ENCODE data around the gene MIAT.

MIAT gene

DNA sequence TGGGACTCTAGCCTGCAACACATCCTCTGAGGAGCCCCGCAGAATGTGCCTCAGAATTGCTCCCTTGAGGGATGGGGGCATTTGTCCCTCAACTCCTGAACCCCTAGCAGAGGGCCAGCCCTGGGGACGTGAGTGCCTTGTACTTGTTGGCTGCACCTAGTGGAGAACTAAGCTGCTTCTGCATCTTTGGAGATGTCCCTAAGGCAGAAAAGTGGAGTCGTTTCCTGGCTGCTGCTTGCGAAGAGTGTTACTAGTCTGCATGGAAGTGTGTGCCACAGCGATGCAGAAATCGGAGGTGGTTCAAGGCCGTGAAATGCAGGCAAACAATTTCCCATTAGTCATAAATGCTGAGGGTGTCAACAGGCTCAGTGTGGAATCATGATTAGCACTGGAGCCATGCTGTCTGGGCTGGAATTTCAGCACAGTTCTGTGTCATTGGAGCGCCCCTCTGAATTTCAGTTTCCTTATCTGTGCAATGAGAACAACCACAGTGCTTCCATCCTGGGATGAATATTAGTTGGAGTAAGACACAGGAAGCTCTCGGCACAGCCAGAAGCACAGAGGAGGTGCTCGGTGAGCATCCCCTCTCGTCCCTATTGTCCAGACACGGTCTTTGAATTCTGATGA, 56.5 kb downstream of the MIAT start:
- Histone ChIP-seq H3K4me3 (no peak overlapping the region), H3K27ac (peak overlapping the region in 1 of 2 donors; percentile 55)
- DNase-seq (ENCODE audit: low spot score), result no peak
- TF ChIP-seq, protein P1, sequence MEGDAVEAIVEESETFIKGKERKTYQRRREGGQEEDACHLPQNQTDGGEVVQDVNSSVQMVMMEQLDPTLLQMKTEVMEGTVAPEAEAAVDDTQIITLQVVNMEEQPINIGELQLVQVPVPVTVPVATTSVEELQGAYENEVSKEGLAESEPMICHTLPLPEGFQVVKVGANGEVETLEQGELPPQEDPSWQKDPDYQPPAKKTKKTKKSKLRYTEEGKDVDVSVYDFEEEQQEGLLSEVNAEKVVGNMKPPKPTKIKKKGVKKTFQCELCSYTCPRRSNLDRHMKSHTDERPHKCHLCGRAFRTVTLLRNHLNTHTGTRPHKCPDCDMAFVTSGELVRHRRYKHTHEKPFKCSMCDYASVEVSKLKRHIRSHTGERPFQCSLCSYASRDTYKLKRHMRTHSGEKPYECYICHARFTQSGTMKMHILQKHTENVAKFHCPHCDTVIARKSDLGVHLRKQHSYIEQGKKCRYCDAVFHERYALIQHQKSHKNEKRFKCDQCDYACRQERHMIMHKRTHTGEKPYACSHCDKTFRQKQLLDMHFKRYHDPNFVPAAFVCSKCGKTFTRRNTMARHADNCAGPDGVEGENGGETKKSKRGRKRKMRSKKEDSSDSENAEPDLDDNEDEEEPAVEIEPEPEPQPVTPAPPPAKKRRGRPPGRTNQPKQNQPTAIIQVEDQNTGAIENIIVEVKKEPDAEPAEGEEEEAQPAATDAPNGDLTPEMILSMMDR (IDR thresholded peaks at IDR 0.05), result no peak

GRCh38 chr22:26714971-26715370, 57.6 kb downstream of the MIAT start:
- H3K4me3 ChIP-seq, result no peak overlapping the region
- peak overlapping the region in 1 of 2 donors; percentile 55 for H3K27ac ChIP-seq
- no peak for DNase-seq (ENCODE audit: low spot score)
- TF ChIP-seq, protein P1 (IDR thresholded peaks at IDR 0.05), result no peak

DNA sequence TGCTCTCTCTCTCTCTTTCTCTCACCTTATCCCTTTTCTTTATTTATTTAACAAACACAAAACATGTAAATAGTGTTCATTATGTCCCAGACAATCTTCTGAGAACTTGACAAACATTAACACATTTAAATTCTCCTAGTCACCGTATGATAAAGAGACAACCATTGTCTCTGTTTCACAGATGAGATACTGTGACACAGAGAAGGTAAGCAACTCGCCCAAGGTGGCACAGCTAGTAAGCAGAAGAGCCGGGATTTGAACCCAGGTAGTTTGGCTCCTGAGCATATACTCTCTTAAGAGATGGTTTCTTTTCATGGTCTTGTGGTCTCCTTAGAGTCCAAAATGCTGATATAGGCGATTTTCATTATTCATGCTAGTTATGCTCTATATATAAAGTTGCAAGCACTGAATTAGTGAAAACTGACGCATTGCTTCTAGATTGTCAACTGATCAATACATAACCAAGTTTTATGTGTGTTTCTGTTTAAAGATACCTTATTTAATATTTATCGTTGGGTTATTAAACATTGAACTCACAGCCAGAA, 58.1 kb downstream of the MIAT start:
- H3K4me3 ChIP-seq, result no peak overlapping the region
- H3K27ac ChIP-seq, result no peak overlapping the region
- DNase-seq (ENCODE audit: low spot score), result no peak
- TF ChIP-seq, protein P1 (IDR thresholded peaks at IDR 0.05), result no peak

DNA sequence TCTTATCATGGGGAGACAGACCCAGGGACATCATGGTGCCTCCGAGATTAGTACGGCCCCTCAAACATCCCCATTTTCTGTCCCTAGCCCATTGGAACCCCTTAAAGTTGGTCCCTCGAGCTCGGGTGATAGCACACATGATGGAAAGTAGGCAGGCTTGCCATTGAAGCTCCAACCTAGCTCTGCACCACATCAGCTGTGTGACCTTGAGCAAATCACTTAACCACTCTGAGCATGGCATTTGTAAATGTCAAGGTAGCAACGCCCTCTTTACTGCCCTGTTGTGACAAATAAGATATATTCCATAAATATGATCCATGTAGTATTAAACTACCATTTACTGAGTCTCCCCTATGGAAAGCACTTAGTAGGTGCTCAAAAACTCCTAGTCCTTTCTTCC, 61.1 kb downstream of the MIAT start:
- Histone ChIP-seq H3K27ac (no peak overlapping the region), H3K4me3 (no peak overlapping the region)
- DNase-seq (ENCODE audit: low spot score), result no peak
- TF ChIP-seq, protein P1 (IDR thresholded peaks at IDR 0.05), result no peak

DNA sequence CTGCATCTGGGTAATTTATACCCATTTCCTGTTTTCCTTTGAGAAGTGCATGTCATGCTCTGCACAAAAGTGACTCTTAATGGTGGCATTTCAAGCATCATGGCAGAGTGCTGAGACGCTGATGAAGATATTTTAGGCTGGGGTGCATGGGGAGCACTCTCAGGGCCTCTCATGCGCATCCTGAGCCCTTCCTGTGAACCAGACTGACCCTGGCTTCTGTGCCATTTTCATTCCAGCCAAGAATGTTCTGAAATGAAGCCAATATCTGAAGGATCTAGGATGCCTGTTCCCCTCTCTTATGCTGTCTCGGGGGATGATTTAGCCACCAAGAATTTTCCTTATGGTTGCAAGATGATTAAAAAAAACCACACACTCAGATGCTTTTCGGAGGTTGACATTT, 61.5 kb downstream of the MIAT start:
- TF ChIP-seq, protein P1 (IDR thresholded peaks at IDR 0.05), result no peak
- H3K27ac ChIP-seq, result no peak overlapping the region
- no peak overlapping the region for H3K4me3 ChIP-seq
- DNase-seq (ENCODE audit: low spot score), result no peak

DNA sequence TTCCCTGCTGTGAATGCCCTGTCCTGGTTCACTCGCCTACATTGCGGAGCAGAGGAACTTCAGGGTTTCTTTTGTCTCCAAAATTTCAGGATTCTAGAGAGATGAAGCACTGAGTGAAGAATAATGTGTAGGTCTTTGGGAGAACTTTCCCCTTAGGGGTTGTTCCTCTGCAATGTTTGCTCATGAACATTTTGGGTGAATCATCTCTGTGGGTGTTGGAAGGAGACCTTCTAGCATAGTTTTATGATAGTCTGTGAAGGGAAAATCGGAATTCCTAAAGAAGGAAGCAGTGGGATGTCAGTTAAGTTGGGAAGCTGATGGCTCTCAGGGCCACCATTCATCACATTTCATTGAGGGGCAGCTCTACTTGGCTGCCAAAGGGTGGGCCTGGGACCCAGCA, 64.8 kb downstream of the MIAT start:
- Histone ChIP-seq H3K27ac (no peak overlapping the region), H3K4me3 (no peak overlapping the region)
- TF ChIP-seq, protein P1 (IDR thresholded peaks at IDR 0.05), result no peak
- no peak for DNase-seq (ENCODE audit: low spot score)

GRCh38 chr22:26724414-26724813, 67.0 kb downstream of the MIAT start:
- no peak for DNase-seq (ENCODE audit: low spot score)
- TF ChIP-seq, protein P1 (IDR thresholded peaks at IDR 0.05), result no peak
- no peak overlapping the region for H3K4me3 ChIP-seq
- H3K27ac ChIP-seq, result no peak overlapping the region
